22Rv1 (cell line): ENCODE measurements around the gene TES.

Experiments
- ZFX ChIP-seq: fragments of 450-650 bp; IDR thresholded peaks from 2 replicates; pipeline ENCODE4 v1.6.1; 2017; ENCODE audit warnings: antibody characterized with exemption, borderline replicate concordance
- TF ChIP-seq, protein P1 (sequence below): fragments of 450-650 bp; IDR thresholded peaks from 2 replicates; pipeline ENCODE4 v1.5.1; 2017; ENCODE audit warnings: mild to moderate bottlenecking

DNA sequence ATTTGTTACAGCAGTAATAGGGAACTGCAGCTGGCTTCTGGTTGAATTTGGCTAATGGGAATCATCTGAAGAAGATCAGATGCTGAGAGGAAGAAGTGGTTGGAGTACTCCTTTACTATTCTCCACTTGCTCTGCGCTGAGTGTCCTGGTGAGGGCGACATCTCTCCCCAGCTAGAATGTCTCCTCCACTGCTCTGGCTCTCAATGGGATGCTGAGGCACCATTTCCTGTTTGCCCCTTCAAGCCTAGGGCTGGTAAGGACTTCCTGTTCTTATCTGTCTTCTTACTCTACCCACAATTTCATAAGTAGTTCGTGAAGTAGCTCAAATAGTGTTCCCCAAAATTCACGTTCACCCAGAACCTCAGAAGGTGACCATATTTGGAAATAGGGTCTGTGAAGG lies 43.2 kb upstream of the TES start:
- TF ChIP-seq, protein P1, sequence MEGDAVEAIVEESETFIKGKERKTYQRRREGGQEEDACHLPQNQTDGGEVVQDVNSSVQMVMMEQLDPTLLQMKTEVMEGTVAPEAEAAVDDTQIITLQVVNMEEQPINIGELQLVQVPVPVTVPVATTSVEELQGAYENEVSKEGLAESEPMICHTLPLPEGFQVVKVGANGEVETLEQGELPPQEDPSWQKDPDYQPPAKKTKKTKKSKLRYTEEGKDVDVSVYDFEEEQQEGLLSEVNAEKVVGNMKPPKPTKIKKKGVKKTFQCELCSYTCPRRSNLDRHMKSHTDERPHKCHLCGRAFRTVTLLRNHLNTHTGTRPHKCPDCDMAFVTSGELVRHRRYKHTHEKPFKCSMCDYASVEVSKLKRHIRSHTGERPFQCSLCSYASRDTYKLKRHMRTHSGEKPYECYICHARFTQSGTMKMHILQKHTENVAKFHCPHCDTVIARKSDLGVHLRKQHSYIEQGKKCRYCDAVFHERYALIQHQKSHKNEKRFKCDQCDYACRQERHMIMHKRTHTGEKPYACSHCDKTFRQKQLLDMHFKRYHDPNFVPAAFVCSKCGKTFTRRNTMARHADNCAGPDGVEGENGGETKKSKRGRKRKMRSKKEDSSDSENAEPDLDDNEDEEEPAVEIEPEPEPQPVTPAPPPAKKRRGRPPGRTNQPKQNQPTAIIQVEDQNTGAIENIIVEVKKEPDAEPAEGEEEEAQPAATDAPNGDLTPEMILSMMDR: peak; percentile 54
- TF ChIP-seq ZFX: no peak
